ENCODE measurements around the gene YIPF3.
A peak's percentile ranks its signal among the peaks of the same experiment; 100 is the strongest.
"Not testable (repeated sequence)": the region's sequence is repeated elsewhere in the genome, so short reads cannot be mapped to it uniquely, and the experiment has no call there.

YIPF3 gene

GRCh38 chr6:43516697-43517504 is at the start of gene YIPF3, which contains the start of gene POLR1C:
Gene YIPF3, minus strand, starts transcription at chr6:43516926. Its CDS starts 119 bp downstream, at chr6:43516807.
Gene POLR1C, plus strand, starts transcription at chr6:43517089. Its CDS starts 21 bp downstream, at chr6:43517110.
- intact Hi-C loops (cut with micrococcal nuclease), result no loop called here
- H3K36me3 Mint-ChIP-seq (ENCODE audit: low read depth), result no peaks in the 10 kb centered on the region

DNA sequence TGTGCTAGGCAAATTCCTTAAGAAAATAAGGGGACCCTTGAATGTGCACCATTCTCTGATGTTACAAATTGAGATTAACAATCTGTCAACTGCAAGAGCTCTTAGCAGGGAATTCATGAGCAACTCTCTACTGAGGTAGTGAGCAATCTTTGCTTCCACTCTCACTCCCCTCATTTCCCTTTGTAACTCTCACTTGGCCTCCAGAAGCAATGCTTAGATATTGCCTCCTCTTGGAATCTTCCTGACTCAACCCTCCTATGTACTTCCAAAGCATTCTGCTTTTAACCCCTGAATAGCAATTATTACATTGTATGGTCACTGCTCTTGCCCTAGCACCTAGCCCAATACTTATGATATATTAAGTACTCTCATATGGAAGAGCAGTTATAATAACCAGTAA is 42.6 kb upstream of the YIPF3 start:
- no peak overlapping the region for H3K4me3 Mint-ChIP-seq
- intact Hi-C loops (cut with micrococcal nuclease), result no loop called here
- H3K4me1 Mint-ChIP-seq (ENCODE audit: low read depth), result no peaks in the 10 kb centered on the region
- H3K36me3 Mint-ChIP-seq (ENCODE audit: low read depth), result peaks cover 98% of the 10 kb centered on the region
- no peak overlapping the region for H3K27ac Mint-ChIP-seq
- H3K9me3 Mint-ChIP-seq, result no peaks in the 10 kb centered on the region
- H3K27me3 Mint-ChIP-seq, result no peaks in the 10 kb centered on the region

More at GRCh38 chr6:43516697-43517504, at the start of gene YIPF3, which contains the start of gene POLR1C:
- peaks cover 41% of the 10 kb centered on the region for H3K4me1 Mint-ChIP-seq (ENCODE audit: low read depth)
- H3K4me3 Mint-ChIP-seq, result no peak within 1 kb of the TSS
- no peaks in the 10 kb centered on the region for H3K27me3 Mint-ChIP-seq
- H3K9me3 Mint-ChIP-seq, result no peaks in the 10 kb centered on the region
- no peak within 1 kb of the TSS for H3K27ac Mint-ChIP-seq

DNA sequence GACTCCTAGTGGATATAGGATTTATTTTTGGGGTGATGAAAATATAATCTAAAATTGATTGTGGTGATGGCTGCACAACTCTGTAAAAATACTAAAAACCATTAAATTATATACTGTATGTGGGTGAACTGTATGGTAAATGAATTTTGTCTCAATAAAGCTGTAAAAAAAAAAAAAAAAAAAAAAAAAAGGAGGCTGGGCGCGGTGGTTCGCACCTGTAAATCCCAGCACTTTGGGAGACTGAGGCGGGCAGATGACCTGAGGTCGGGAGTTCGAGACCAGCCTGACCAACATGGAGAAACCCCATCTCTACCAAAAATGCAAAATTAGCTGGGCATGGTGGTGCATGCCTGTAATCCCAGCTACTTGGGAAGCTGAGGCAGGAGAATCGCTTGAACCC is 40.9 kb upstream of the YIPF3 start:
- H3K27me3 Mint-ChIP-seq; H3K9me3 Mint-ChIP-seq; intact Hi-C loops (cut with micrococcal nuclease); H3K4me1 Mint-ChIP-seq (ENCODE audit: low read depth); H3K27ac Mint-ChIP-seq; H3K4me3 Mint-ChIP-seq: not testable (repeated sequence)
- H3K36me3 Mint-ChIP-seq (ENCODE audit: low read depth), result peaks cover 99% of the 10 kb centered on the region

GRCh38 chr6:43547222-43547621 is 30.5 kb upstream of the YIPF3 start:
- H3K27ac Mint-ChIP-seq, result no peak overlapping the region
- H3K36me3 Mint-ChIP-seq (ENCODE audit: low read depth), result peaks cover 98% of the 10 kb centered on the region
- peaks cover 5% of the 10 kb centered on the region for H3K4me1 Mint-ChIP-seq (ENCODE audit: low read depth)
- intact Hi-C loops (cut with micrococcal nuclease), result no loop called here
- H3K9me3 Mint-ChIP-seq, result no peaks in the 10 kb centered on the region
- H3K4me3 Mint-ChIP-seq, result no peak overlapping the region
- H3K27me3 Mint-ChIP-seq, result no peaks in the 10 kb centered on the region

GRCh38 chr6:43544461-43544860 is 27.7 kb upstream of the YIPF3 start:
- H3K9me3 Mint-ChIP-seq, result no peaks in the 10 kb centered on the region
- no peak overlapping the region for H3K4me3 Mint-ChIP-seq
- intact Hi-C loops (cut with micrococcal nuclease), result no loop called here
- H3K27ac Mint-ChIP-seq, result no peak overlapping the region
- peaks cover 5% of the 10 kb centered on the region for H3K4me1 Mint-ChIP-seq (ENCODE audit: low read depth)
- H3K27me3 Mint-ChIP-seq, result no peaks in the 10 kb centered on the region
- peaks cover 86% of the 10 kb centered on the region for H3K36me3 Mint-ChIP-seq (ENCODE audit: low read depth)

GRCh38 chr6:43541774-43542471 is 25.2 kb upstream of the YIPF3 start:
- Mint-ChIP-seq H3K27ac (no peak overlapping the region), H3K27me3 (no peaks in the 10 kb centered on the region), H3K4me1 (ENCODE audit: low read depth) (no peaks in the 10 kb centered on the region), H3K36me3 (ENCODE audit: low read depth) (peaks cover 81% of the 10 kb centered on the region), H3K9me3 (no peaks in the 10 kb centered on the region), H3K4me3 (no peak overlapping the region)
- intact Hi-C loops (cut with micrococcal nuclease), result no loop called here

GRCh38 chr6:43540507-43540906 is 23.8 kb upstream of the YIPF3 start:
- Mint-ChIP-seq H3K9me3 (no peaks in the 10 kb centered on the region), H3K36me3 (ENCODE audit: low read depth) (peaks cover 81% of the 10 kb centered on the region)

GRCh38 chr6:43539409-43539808 is 22.7 kb upstream of the YIPF3 start:
- H3K27me3 Mint-ChIP-seq; intact Hi-C loops (cut with micrococcal nuclease); H3K4me1 Mint-ChIP-seq (ENCODE audit: low read depth); H3K27ac Mint-ChIP-seq; H3K9me3 Mint-ChIP-seq; H3K4me3 Mint-ChIP-seq: not testable (repeated sequence)
- peaks cover 81% of the 10 kb centered on the region for H3K36me3 Mint-ChIP-seq (ENCODE audit: low read depth)

More at GRCh38 chr6:43540507-43540906, 23.8 kb upstream of the YIPF3 start:
- intact Hi-C loops (cut with micrococcal nuclease), result no loop called here
- Mint-ChIP-seq H3K27ac (no peak overlapping the region), H3K27me3 (no peaks in the 10 kb centered on the region), H3K4me1 (ENCODE audit: low read depth) (no peaks in the 10 kb centered on the region), H3K4me3 (no peak overlapping the region)

GRCh38 chr6:43538986-43539385 is 22.3 kb upstream of the YIPF3 start:
- peaks cover 80% of the 10 kb centered on the region for H3K36me3 Mint-ChIP-seq (ENCODE audit: low read depth)
- intact Hi-C loops (cut with micrococcal nuclease); H3K9me3 Mint-ChIP-seq; H3K27ac Mint-ChIP-seq; H3K27me3 Mint-ChIP-seq; H3K4me3 Mint-ChIP-seq; H3K4me1 Mint-ChIP-seq (ENCODE audit: low read depth): not testable (repeated sequence)

- intact Hi-C loops (cut with micrococcal nuclease), result no loop called here
- H3K27ac Mint-ChIP-seq, result no peak overlapping the region
- no peaks in the 10 kb centered on the region for H3K27me3 Mint-ChIP-seq
- H3K4me1 Mint-ChIP-seq (ENCODE audit: low read depth), result peaks cover 2% of the 10 kb centered on the region
- H3K36me3 Mint-ChIP-seq (ENCODE audit: low read depth), result peaks cover 50% of the 10 kb centered on the region
- no peaks in the 10 kb centered on the region for H3K9me3 Mint-ChIP-seq
- H3K4me3 Mint-ChIP-seq, result no peak overlapping the region
Measured at GRCh38 chr6:43532201-43532600, 15.5 kb upstream of the YIPF3 start.

- H3K36me3 Mint-ChIP-seq (ENCODE audit: low read depth), result no peaks in the 10 kb centered on the region
- no peak overlapping the region for H3K4me3 Mint-ChIP-seq
- H3K27ac Mint-ChIP-seq, result peak overlapping the region; percentile 39
- no peaks in the 10 kb centered on the region for H3K27me3 Mint-ChIP-seq
- intact Hi-C loops (cut with micrococcal nuclease), result no loop called here
- H3K4me1 Mint-ChIP-seq (ENCODE audit: low read depth), result peaks cover 5% of the 10 kb centered on the region
- no peaks in the 10 kb centered on the region for H3K9me3 Mint-ChIP-seq
Measured at GRCh38 chr6:43524483-43524961, 7.8 kb upstream of the YIPF3 start.

GRCh38 chr6:43523284-43523683 is 6.6 kb upstream of the YIPF3 start:
- Mint-ChIP-seq H3K36me3 (ENCODE audit: low read depth) (no peaks in the 10 kb centered on the region), H3K4me1 (ENCODE audit: low read depth) (peaks cover 5% of the 10 kb centered on the region), H3K9me3 (no peaks in the 10 kb centered on the region), H3K27ac (no peak overlapping the region), H3K4me3 (no peak overlapping the region), H3K27me3 (no peaks in the 10 kb centered on the region)
- intact Hi-C loops (cut with micrococcal nuclease), result no loop called here

- Mint-ChIP-seq H3K27me3 (no peaks in the 10 kb centered on the region), H3K36me3 (ENCODE audit: low read depth) (no peaks in the 10 kb centered on the region), H3K4me3 (no peak overlapping the region), H3K4me1 (ENCODE audit: low read depth) (peaks cover 5% of the 10 kb centered on the region), H3K27ac (peak overlapping the region; percentile 35), H3K9me3 (no peaks in the 10 kb centered on the region)
- intact Hi-C loops (cut with micrococcal nuclease), result no loop called here
Measured at GRCh38 chr6:43522547-43523261, 6.0 kb upstream of the YIPF3 start.

GRCh38 chr6:43521836-43522235 is 5.1 kb upstream of the YIPF3 start:
- Mint-ChIP-seq H3K27ac (no peak overlapping the region), H3K27me3 (no peaks in the 10 kb centered on the region), H3K4me3 (no peak overlapping the region), H3K4me1 (ENCODE audit: low read depth) (no peaks in the 10 kb centered on the region), H3K36me3 (ENCODE audit: low read depth) (no peaks in the 10 kb centered on the region), H3K9me3 (no peaks in the 10 kb centered on the region)
- intact Hi-C loops (cut with micrococcal nuclease), result no loop called here

All from dendritic cell treated with granulocyte-macrophage colony-stimulating factor and Interleukin-4, amounts not matched to agents 40 ng/mL and 50 ng/mL, for 4 days (primary cell).